GM23248 (cell line): ENCODE results near the gene COMMD4. TPM values are rescaled to one million over a fixed set of nuclear protein-coding genes. Genes with fewer than 3 reads are reported as not detected.
"Not testable (repeated sequence)": the region's sequence is repeated elsewhere in the genome, so short reads cannot be mapped to it uniquely, and the experiment has no call there.

Experiments
- DNase-seq: peaks from one replicate; pipeline ENCODE4 v3.0.0-alpha.2; 2015
- H2AFZ ChIP-seq: fragments of 200-600 bp; sonication (generic); 2 replicates; pipeline ENCODE4 v1.6.1; 2016; ENCODE audit warnings: antibody characterized with exemption
- H3F3A ChIP-seq: fragments of 200-600 bp; sonication (generic); 2 replicates; pipeline ENCODE4 v1.6.1; 2016; ENCODE audit warnings: mild to moderate bottlenecking, antibody characterized with exemption, mixed run types; ENCODE audit not compliant: insufficient read depth
- H3K27ac ChIP-seq: fragments of 200-600 bp; sonication (generic); 2 replicates; pipeline ENCODE4 v1.5.1; 2016; ENCODE audit warnings: mild to moderate bottlenecking
- H3K27me3 ChIP-seq: fragments of 200-600 bp; sonication (generic); replicated peaks from 2 replicates; pipeline ENCODE4 v1.6.1; 2016; ENCODE audit warnings: mild to moderate bottlenecking; ENCODE audit not compliant: insufficient read depth
- H3K36me3 ChIP-seq: fragments of 200-600 bp; sonication (generic); 2 replicates; pipeline ENCODE4 v1.6.1; 2016; ENCODE audit warnings: low read depth, mild to moderate bottlenecking
- H3K4me1 ChIP-seq: fragments of 200-600 bp; sonication (generic); 2 replicates; pipeline ENCODE4 v1.6.1; 2016; ENCODE audit warnings: mild to moderate bottlenecking; ENCODE audit not compliant: insufficient read depth
- H3K4me2 ChIP-seq: fragments of 200-600 bp; sonication (generic); one replicate; pipeline ENCODE4 v1.6.1; 2016; ENCODE audit warnings: mild to moderate bottlenecking; ENCODE audit not compliant: unreplicated experiment
- H3K4me3 ChIP-seq: fragments of 200-600 bp; sonication (generic); 2 replicates; pipeline ENCODE4 v1.5.1; 2016; ENCODE audit warnings: mild to moderate bottlenecking
- H3K79me2 ChIP-seq: fragments of 200-600 bp; sonication (generic); 2 replicates; pipeline ENCODE4 v1.6.1; 2016; ENCODE audit warnings: mild to moderate bottlenecking; ENCODE audit not compliant: insufficient read depth
- H3K9ac ChIP-seq: fragments of 200-600 bp; sonication (generic); 2 replicates; pipeline ENCODE4 v1.6.1; 2016; ENCODE audit warnings: mild to moderate bottlenecking
- H3K9me2 ChIP-seq: fragments of 200-600 bp; sonication (generic); 2 replicates; pipeline ENCODE4 v1.6.1; 2016; ENCODE audit warnings: mixed run types, mild to moderate bottlenecking, moderate library complexity; ENCODE audit not compliant: insufficient read depth
- H3K9me3 ChIP-seq: fragments of 200-600 bp; sonication (generic); one replicate; pipeline ENCODE4 v1.6.1; 2017; ENCODE audit warnings: low read depth
- H4K20me1 ChIP-seq: fragments of 200-600 bp; sonication (generic); 2 replicates; pipeline ENCODE4 v1.6.0; 2016; ENCODE audit not compliant: insufficient read depth
- EZH2 ChIP-seq: fragments of 200-600 bp; sonication (generic); IDR thresholded peaks from 2 replicates; pipeline ENCODE4 v1.6.1; 2018; ENCODE audit warnings: antibody characterized with exemption, mild to moderate bottlenecking; ENCODE audit not compliant: insufficient read depth, poor library complexity, severe bottlenecking
- EZH2phosphoT487 ChIP-seq: fragments of 200-600 bp; sonication (generic); IDR thresholded peaks from 2 replicates; pipeline ENCODE4 v1.6.1; 2018; ENCODE audit warnings: antibody characterized with exemption, moderate library complexity, mild to moderate bottlenecking, low read depth; ENCODE audit not compliant: insufficient read depth
- WGBS, 2 experiments: methylation state at CpG; one replicate each; pipeline ENCODE4 v1.1.6; 2015 to 2017; ENCODE audit warnings: low lambda C conversion rate in 2 of 2, low coverage in 1 of 2; ENCODE audit errors: missing lambda C conversion rate in 2 of 2; 5-methylcytosine and 5-hydroxymethylcytosine counted together
- in situ Hi-C: fragments of 300-500 bp; cut with MboI; formaldehyde crosslinking; loops from 2 replicates; pipeline ENCODE4 v1.15.0; 2020
- polyA plus RNA-seq: library from polyadenylated mRNA; unstranded; fragments of >200 nt; fragmentation: Nextera tagmentation; extraction: Ambion mirVana; gene quantifications from 2 replicates; pipeline ENCODE4 v1.2.1, GENCODE V29; 2016
- total RNA-seq: library from RNA; depleted of rRNA; stranded (reverse); fragments of >200 nt; shearing (Covaris generic); gene quantifications from 2 replicates; pipeline ENCODE4 v1.2.3, GENCODE V29; 2014

COMMD4 gene
- total and polyA plus RNA-seq, 2 experiments from 2014 or later: 82.0 to 82.5 TPM

DNA sequence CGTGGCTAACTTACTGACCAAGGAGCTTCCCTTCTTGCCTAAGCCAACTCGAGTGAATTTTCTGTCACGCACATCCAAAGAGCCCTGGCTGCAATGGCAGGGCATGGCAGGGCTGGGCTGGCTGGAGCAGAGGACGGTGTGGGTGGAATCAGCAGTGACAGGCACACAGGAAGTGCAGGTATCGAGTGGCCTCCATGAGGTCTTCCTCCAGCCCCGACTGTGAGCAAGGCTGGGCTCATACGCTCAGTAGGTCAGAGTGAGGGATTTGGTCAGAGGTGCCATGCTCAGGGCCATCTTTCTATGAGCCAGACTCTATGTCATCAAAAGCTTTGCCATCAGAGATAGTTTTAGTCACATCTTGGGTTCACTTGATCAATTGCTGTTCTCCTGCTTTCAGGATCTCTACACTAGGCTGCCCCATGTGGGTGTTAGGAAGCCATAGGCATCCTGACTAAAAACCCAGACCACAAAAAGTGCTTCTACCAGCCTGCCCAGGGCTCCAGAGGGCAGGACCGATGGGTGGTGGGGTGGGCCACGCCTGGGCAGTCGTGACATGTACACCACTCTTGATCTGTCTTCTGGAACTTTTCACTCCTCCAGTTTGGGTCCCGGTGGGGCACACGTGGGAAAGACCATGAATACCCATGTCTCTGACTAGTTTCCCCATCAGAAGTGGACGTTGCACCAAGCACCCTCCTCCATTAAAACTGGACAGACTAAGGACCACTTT is 22.6 kb upstream of the COMMD4 start:
- no peak overlapping the region for H2AFZ ChIP-seq
- no peaks in the 10 kb centered on the region for H3K9me3 ChIP-seq
- H3K36me3 ChIP-seq: no peaks in the 10 kb centered on the region
- H3K27ac ChIP-seq: no peak overlapping the region
- no peak overlapping the region for H3K4me2 ChIP-seq
- in situ Hi-C loops: no loop called here
- H3K79me2 ChIP-seq: no peaks in the 10 kb centered on the region
- no peaks in the 10 kb centered on the region for H3F3A ChIP-seq
- DNase-seq: no peak
- no peak overlapping the region for H3K4me3 ChIP-seq
- no peak overlapping the region for H3K9ac ChIP-seq
- H4K20me1 ChIP-seq: no peaks in the 10 kb centered on the region
- no peaks in the 10 kb centered on the region for H3K9me2 ChIP-seq
- TF ChIP-seq EZH2 (no peak), EZH2phosphoT487 (no peak)
- no peaks in the 10 kb centered on the region; the same call in 1 of the 2 replicates for H3K4me1 ChIP-seq
- 78 to 82% methylated on average over 13 of the region's 13 CpGs for WGBS, 2 experiments
- H3K27me3 ChIP-seq: peaks cover 17% of the 10 kb centered on the region

DNA sequence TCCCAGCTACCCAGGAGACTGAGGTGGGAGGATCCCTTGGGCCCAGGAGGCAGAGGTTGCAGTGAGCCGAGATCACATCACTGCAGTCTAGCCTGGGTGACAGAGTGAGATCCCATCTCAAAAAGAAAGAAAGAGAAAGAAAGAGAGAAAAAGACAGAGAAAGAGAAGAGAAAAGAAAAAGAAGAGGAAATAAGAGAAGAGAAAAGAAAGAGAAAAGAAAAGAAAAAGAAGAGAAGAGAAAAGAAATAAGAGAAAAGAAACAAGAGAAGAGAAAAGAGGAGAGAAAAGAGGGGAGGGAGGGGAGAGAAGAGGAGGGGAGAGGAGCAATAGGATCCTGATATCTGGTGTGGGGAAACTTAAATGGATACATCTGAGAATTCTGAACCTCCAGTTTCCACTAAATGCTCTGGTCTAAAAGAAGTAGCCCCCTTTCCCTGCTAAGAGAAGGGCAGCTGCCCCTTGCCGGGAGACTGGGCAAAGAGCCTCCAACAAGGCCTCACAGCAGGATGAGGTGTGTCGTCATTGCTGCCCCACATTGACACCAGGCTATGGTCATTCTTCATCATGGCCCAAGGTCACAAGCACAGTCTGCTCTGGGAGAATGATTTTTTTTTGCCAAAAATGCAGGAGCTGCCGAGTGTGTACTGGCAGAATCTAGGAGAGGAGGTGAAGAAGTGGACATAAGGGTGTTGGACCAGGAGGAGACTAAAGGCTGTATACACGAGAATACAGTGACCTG is 21.1 kb upstream of the COMMD4 start:
- in situ Hi-C loops: no loop called here
- WGBS, 2 experiments: 56 to 62% methylated on average over 5 of the region's 5 CpGs
- DNase-seq: no peak

DNA sequence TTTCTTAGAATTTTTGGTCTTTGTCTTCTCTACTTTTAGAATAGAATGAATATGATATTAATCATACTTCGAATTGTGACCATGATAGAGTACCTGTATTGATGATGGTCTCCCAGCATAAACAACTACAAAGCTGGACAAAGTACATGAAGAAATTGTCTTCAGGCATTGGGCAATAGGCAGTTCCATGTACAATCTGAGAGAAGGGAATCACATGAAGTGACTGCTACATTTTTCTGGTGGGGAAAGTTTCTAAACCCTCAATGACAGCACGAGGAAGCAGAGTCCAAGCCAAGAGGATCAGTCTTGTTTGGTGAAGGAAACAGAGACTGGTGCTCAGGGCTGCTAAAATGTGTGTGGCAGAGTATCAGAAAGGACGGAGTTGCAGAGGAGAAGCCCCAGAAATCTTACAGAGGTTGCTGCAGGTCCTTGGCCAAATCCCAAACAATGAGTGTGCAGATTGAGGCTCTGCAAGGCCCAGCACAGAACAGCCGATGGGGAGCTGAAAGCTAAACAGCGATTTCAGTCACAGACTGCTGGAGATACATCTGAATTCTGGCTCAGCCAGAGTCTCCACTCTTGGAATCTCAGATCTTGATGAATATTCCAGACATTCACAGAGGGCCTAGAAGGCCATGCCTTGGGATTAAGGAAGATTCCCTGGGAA is 16.5 kb upstream of the COMMD4 start:
- H3K4me3 ChIP-seq, H3K4me1 ChIP-seq, H2AFZ ChIP-seq, H3K9me3 ChIP-seq, H4K20me1 ChIP-seq, H3F3A ChIP-seq, H3K79me2 ChIP-seq, H3K36me3 ChIP-seq, in situ Hi-C loops, H3K9ac ChIP-seq, H3K4me2 ChIP-seq, H3K9me2 ChIP-seq, H3K27ac ChIP-seq, DNase-seq: not testable (repeated sequence)
- H3K27me3 ChIP-seq: peaks cover 15% of the 10 kb centered on the region
- WGBS, 2 experiments: 64 to 66% methylated on average over 5 of the region's 5 CpGs

More for the DNA sequence above, 21.1 kb upstream of the COMMD4 start:
- Histone ChIP-seq H2AFZ (no peak overlapping the region), H4K20me1 (no peaks in the 10 kb centered on the region), H3K4me3 (no peak overlapping the region), H3K27ac (no peak overlapping the region), H3K9ac (no peak overlapping the region), H3K27me3 (peaks cover 11% of the 10 kb centered on the region), H3K79me2 (no peaks in the 10 kb centered on the region), H3F3A (no peaks in the 10 kb centered on the region), H3K9me3 (no peaks in the 10 kb centered on the region), H3K9me2 (no peaks in the 10 kb centered on the region), H3K36me3 (no peaks in the 10 kb centered on the region), H3K4me1 (no peaks in the 10 kb centered on the region; the same call in 1 of the 2 replicates), H3K4me2 (no peak overlapping the region)
- TF ChIP-seq EZH2 (no peak), EZH2phosphoT487 (no peak)

DNA sequence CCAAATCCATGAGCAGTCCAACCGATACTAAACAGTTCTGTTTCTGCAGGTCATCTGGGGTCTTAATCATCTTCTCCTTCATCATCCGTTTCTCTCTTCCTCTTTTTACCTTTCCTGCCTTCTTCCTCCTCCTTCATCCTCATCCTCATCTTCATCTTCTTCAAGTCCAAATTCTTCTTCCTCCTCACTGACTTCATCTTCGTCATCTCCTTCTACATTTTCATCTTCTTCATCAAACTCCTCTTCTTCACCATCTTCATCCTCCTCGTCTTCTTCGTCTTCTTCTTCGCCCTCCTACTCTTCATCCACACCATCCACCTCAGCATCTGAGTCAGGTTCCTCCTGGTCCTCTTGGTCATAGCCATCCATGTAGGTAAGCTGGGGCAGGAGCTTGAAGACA is 14.2 kb upstream of the COMMD4 start:
- no peaks in the 10 kb centered on the region for H4K20me1 ChIP-seq
- H3K79me2 ChIP-seq: no peaks in the 10 kb centered on the region
- no peaks in the 10 kb centered on the region for H3K36me3 ChIP-seq
- no peak overlapping the region for H3K4me2 ChIP-seq
- no peaks in the 10 kb centered on the region for H3F3A ChIP-seq
- DNase-seq: no peak
- H3K9ac ChIP-seq: no peak overlapping the region
- peaks cover 8% of the 10 kb centered on the region for H3K27me3 ChIP-seq
- in situ Hi-C loops: no loop called here
- H3K27ac ChIP-seq: no peak overlapping the region
- H2AFZ ChIP-seq: no peak overlapping the region
- no peak for TF ChIP-seq EZH2phosphoT487
- TF ChIP-seq EZH2: no peak
- H3K9me2 ChIP-seq: no peaks in the 10 kb centered on the region
- H3K9me3 ChIP-seq: no peaks in the 10 kb centered on the region
- no peaks in the 10 kb centered on the region for H3K4me1 ChIP-seq
- 62 to 73% methylated on average over 6 of the region's 6 CpGs for WGBS, 2 experiments
- no peak overlapping the region for H3K4me3 ChIP-seq
